Liver (tissue), 9 donors: ENCODE results near the gene TFDP1. TPM values are rescaled to one million over a fixed set of nuclear protein-coding genes. Genes with fewer than 3 reads are reported as not detected.
A peak's percentile ranks its signal among the peaks of the same experiment; 100 is the strongest.

Experiments
- DNase-seq: peaks from one replicate; pipeline ENCODE4 v3.0.0-alpha.2; 2017; ENCODE audit warnings: low spot score
- H3K27ac ChIP-seq, 2 donors: one replicate each; pipeline ENCODE4 v1.7.0; 2013; ENCODE audit warnings: inconsistent platforms in 2 of 2, low read length in 2 of 2, control low read depth in 1 of 2, low read depth in 1 of 2, mild to moderate bottlenecking in 1 of 2
- H3K27me3 ChIP-seq, 4 donors: one replicate each; pipeline versions ENCODE4 v1.6.1 to v1.7.0; 2013; ENCODE audit warnings: low read length in 3 of 4, inconsistent platforms in 1 of 4, mild to moderate bottlenecking in 1 of 4, moderate library complexity in 1 of 4; ENCODE audit not compliant: control insufficient read depth in 4 of 4, insufficient read depth in 4 of 4
- H3K36me3 ChIP-seq, 4 donors: one replicate each; pipeline versions ENCODE4 v1.6.1 to v1.7.0; 2013; ENCODE audit warnings: low read length in 3 of 4, mild to moderate bottlenecking in 3 of 4, low read depth in 1 of 4, moderate library complexity in 1 of 4; ENCODE audit not compliant: control insufficient read depth in 4 of 4, insufficient read depth in 3 of 4
- H3K4me1 ChIP-seq, 4 donors: one replicate each; pipeline versions ENCODE4 v1.6.1 to v1.7.0; 2013; ENCODE audit warnings: low read length in 3 of 4, mild to moderate bottlenecking in 3 of 4, moderate library complexity in 1 of 4; ENCODE audit not compliant: control insufficient read depth in 4 of 4, insufficient read depth in 4 of 4
- H3K4me3 ChIP-seq, 3 donors: one replicate each; pipeline versions ENCODE4 v1.6.1 to v1.7.0; 2013; ENCODE audit warnings: low read length in 3 of 3, control low read depth in 1 of 3, low read depth in 1 of 3, mild to moderate bottlenecking in 1 of 3
- H3K9ac ChIP-seq, 2 donors: one replicate each; pipeline ENCODE4 v1.7.0; 2013; ENCODE audit warnings: low read length in 2 of 2, mild to moderate bottlenecking in 2 of 2, moderate library complexity in 2 of 2, control low read depth in 1 of 2, low read depth in 1 of 2
- H3K9me3 ChIP-seq, 4 donors: one replicate each; pipeline versions ENCODE4 v1.6.1 to v1.7.0; 2013; ENCODE audit warnings: low read length in 3 of 4; ENCODE audit not compliant: control insufficient read depth in 4 of 4
- CTCF ChIP-seq: fragments of 150-350 bp; IDR thresholded peaks from 2 replicates; pipeline ENCODE4 v1.5.1; 2017; ENCODE audit warnings: improper control_type of control experiment, low read depth, low read length; ENCODE audit not compliant: missing input control
- FOXA1 ChIP-seq: IDR thresholded peaks from 2 replicates; pipeline ENCODE4 v1.6.1; 2016; ENCODE audit warnings: antibody characterized with exemption
- FOXA2 ChIP-seq: IDR thresholded peaks from 2 replicates; pipeline ENCODE4 v1.6.1; 2016; ENCODE audit warnings: antibody characterized with exemption
- HNF4A ChIP-seq, 2 donors: conservative IDR thresholded peaks; 2 replicates each; pipeline ENCODE4 v1.6.1; 2016; ENCODE audit warnings: antibody characterized with exemption in 2 of 2, mild to moderate bottlenecking in 2 of 2
- HNF4G ChIP-seq: IDR thresholded peaks from 2 replicates; pipeline ENCODE4 v1.6.1; 2016; ENCODE audit warnings: antibody characterized with exemption
- JUND ChIP-seq, 2 donors: IDR thresholded peaks; 2 replicates each; pipeline ENCODE4 v1.6.1; 2016; ENCODE audit warnings: antibody characterized with exemption in 2 of 2
- MAX ChIP-seq: IDR thresholded peaks from 2 replicates; pipeline ENCODE4 v1.6.1; 2016; ENCODE audit warnings: antibody characterized with exemption
- NR2F2 ChIP-seq: IDR thresholded peaks from 2 replicates; pipeline ENCODE4 v1.6.1; 2016; ENCODE audit warnings: antibody characterized with exemption
- RAD21 ChIP-seq, 2 donors: IDR thresholded peaks; 2 replicates each; pipeline ENCODE4 v1.6.1; 2016; ENCODE audit warnings: antibody characterized with exemption in 2 of 2, mild to moderate bottlenecking in 2 of 2
- REST ChIP-seq: IDR thresholded peaks from 2 replicates; pipeline ENCODE4 v1.6.1; 2016; ENCODE audit warnings: antibody characterized with exemption, mild to moderate bottlenecking
- RXRA ChIP-seq, 2 donors: IDR thresholded peaks; 2 replicates each; pipeline ENCODE4 v1.6.1; 2017 to 2018; ENCODE audit warnings: antibody characterized with exemption in 2 of 2, mild to moderate bottlenecking in 1 of 2
- SP1 ChIP-seq: IDR thresholded peaks from 2 replicates; pipeline ENCODE4 v1.6.1; 2018; ENCODE audit warnings: antibody characterized with exemption, mild to moderate bottlenecking
- TAF1 ChIP-seq: conservative IDR thresholded peaks from 2 replicates; pipeline ENCODE4 v1.6.1; 2016; ENCODE audit warnings: antibody characterized with exemption, mild to moderate bottlenecking
- YY1 ChIP-seq: IDR thresholded peaks from 2 replicates; pipeline ENCODE4 v1.6.1; 2016; ENCODE audit warnings: antibody characterized with exemption, mild to moderate bottlenecking
- WGBS: extraction: QIAGEN DNeasy Blood & Tissue Kit; methylation state at CpG from one replicate; pipeline ENCODE4 v1.1.7; 2013; 5-methylcytosine and 5-hydroxymethylcytosine counted together
- polyA plus RNA-seq, 2 donors: library from polyadenylated mRNA; stranded (reverse) in 1 of 2; unstranded in 1 of 2; fragments of 200-250 nt in 1 of 2; fragments of >200 nt in 1 of 2; fragmentation: Nextera tagmentation in 1 of 2; extraction: Ambion mirVana in 1 of 2; gene quantifications; one replicate each; pipeline versions ENCODE4 v1.2.1 to v1.2.3, GENCODE V29; 2013 to 2015
- total RNA-seq, 2 donors: library from RNA; depleted of rRNA; stranded (reverse); fragments of >200 nt; gene quantifications; one replicate each; pipeline ENCODE4 v1.2.3, GENCODE V29; 2014
- donor health status: healthy.
- donor health status: healthy.
- donor health status: healthy.
- donor health status: healthy.
- donor health status: healthy.

Gene TFDP1
- total and polyA plus RNA-seq, 4 donors = 9.9 to 140 (median 17.8) TPM

- TF ChIP-seq FOXA1 (no peak), RAD21 (IDR thresholded peaks at IDR 0.05) (no peak), CTCF (no peak), NR2F2 (no peak)
- no peak overlapping the region for H3K9ac ChIP-seq
- 92% methylated on average over 7 of the region's 7 CpGs for WGBS
- no peaks in the 10 kb centered on the region for H3K9me3 ChIP-seq
- H3K4me1 ChIP-seq = peaks cover 0 to 9% (median 7%) of the 10 kb centered on the region in 4 donors
- no peak overlapping the region for H3K27ac ChIP-seq
- no peak for DNase-seq
- no peak overlapping the region for H3K4me3 ChIP-seq
- no peaks in the 10 kb centered on the region for H3K27me3 ChIP-seq
- H3K36me3 ChIP-seq = peaks cover 0 to under 1% (median 0%) of the 10 kb centered on the region in 4 donors
Observed at GRCh38 chr13:113559061-113559460, 25.5 kb upstream of the TFDP1 start.

- Histone ChIP-seq H3K27me3 (no peaks in the 10 kb centered on the region), H3K9me3 (no peaks in the 10 kb centered on the region), H3K4me3 (no peak overlapping the region), H3K9ac (no peak overlapping the region), H3K36me3 (no peaks in the 10 kb centered on the region), H3K27ac (no peak overlapping the region), H3K4me1 (peaks cover 0 to 9% (median 7%) of the 10 kb centered on the region in 4 donors)
- TF ChIP-seq HNF4G (no peak), FOXA2 (no peak), CTCF (no peak), NR2F2 (no peak), RAD21 (IDR thresholded peaks at IDR 0.05) (no peak), TAF1 (no peak), HNF4A (conservative IDR thresholded peaks at IDR 0.05) (no peak), RXRA (IDR thresholded peaks at IDR 0.05) (no peak), YY1 (no peak), SP1 (no peak), REST (no peak), MAX (no peak), JUND (IDR thresholded peaks at IDR 0.05) (no peak)
- 71% methylated on average over 56 of the region's 56 CpGs for WGBS
- peak; percentile 22 for DNase-seq
Observed at GRCh38 chr13:113559901-113560644, 24.5 kb upstream of the TFDP1 start.
